ENCODE measurements around the gene MYRFL.

MYRFL gene

GRCh38 chr12:69897744-69898143 lies 72.7 kb downstream of the MYRFL start:
- DNase-seq (ENCODE audit: low spot score) = no peak

GRCh38 chr12:69898236-69898635 lies 73.2 kb downstream of the MYRFL start:
- DNase-seq (ENCODE audit: low spot score) = no peak

- peak; percentile 65 for DNase-seq (ENCODE audit: low spot score)
These were observed 75.7 kb downstream of the MYRFL start for GRCh38 chr12:69900720-69901131.

- no peak for DNase-seq (ENCODE audit: low spot score)
These were observed 76.3 kb downstream of the MYRFL start for GRCh38 chr12:69901221-69901905.

GRCh38 chr12:69903548-69903947 lies 78.5 kb downstream of the MYRFL start:
- DNase-seq (ENCODE audit: low spot score) = no peak

GRCh38 chr12:69904777-69905176 lies 79.8 kb downstream of the MYRFL start:
- DNase-seq (ENCODE audit: low spot score) = no peak

- no peak for DNase-seq (ENCODE audit: low spot score)
These were observed 80.8 kb downstream of the MYRFL start for GRCh38 chr12:69905801-69906200.

GRCh38 chr12:69906411-69907216 lies 81.6 kb downstream of the MYRFL start:
- DNase-seq (ENCODE audit: low spot score) = no peak

GRCh38 chr12:69908203-69908602 lies 83.2 kb downstream of the MYRFL start:
- no peak for DNase-seq (ENCODE audit: low spot score)

GRCh38 chr12:69910694-69911093 lies 85.7 kb downstream of the MYRFL start:
- no peak for DNase-seq (ENCODE audit: low spot score)

- DNase-seq (ENCODE audit: low spot score) = no peak
These were observed 88.5 kb downstream of the MYRFL start for GRCh38 chr12:69913526-69913925.

GRCh38 chr12:69915964-69916363 lies 90.9 kb downstream of the MYRFL start:
- no peak for DNase-seq (ENCODE audit: low spot score)

GRCh38 chr12:69916544-69917235 lies 91.7 kb downstream of the MYRFL start:
- no peak for DNase-seq (ENCODE audit: low spot score)

GRCh38 chr12:69918287-69918686 lies 93.3 kb downstream of the MYRFL start:
- DNase-seq (ENCODE audit: low spot score) = no peak

- DNase-seq (ENCODE audit: low spot score) = no peak
These were observed 94.5 kb downstream of the MYRFL start for GRCh38 chr12:69919495-69919894.

- DNase-seq (ENCODE audit: low spot score) = no peak
These were observed 96.8 kb downstream of the MYRFL start for GRCh38 chr12:69921831-69922230.

GRCh38 chr12:69922999-69923398 lies 98.0 kb downstream of the MYRFL start:
- no peak for DNase-seq (ENCODE audit: low spot score)

GRCh38 chr12:69925291-69925690 lies 100.3 kb downstream of the MYRFL start:
- no peak for DNase-seq (ENCODE audit: low spot score)

- DNase-seq (ENCODE audit: low spot score) = no peak
These were observed 102.1 kb downstream of the MYRFL start for GRCh38 chr12:69927164-69927563.

- no peak for DNase-seq (ENCODE audit: low spot score)
These were observed 104.1 kb downstream of the MYRFL start for GRCh38 chr12:69929125-69929524.

- no peak for DNase-seq (ENCODE audit: low spot score)
These were observed 104.5 kb downstream of the MYRFL start for GRCh38 chr12:69929531-69929930.

- no peak for DNase-seq (ENCODE audit: low spot score)
These were observed 106.5 kb downstream of the MYRFL start for GRCh38 chr12:69931569-69931968.

- no peak for DNase-seq (ENCODE audit: low spot score)
These were observed 107.1 kb downstream of the MYRFL start for GRCh38 chr12:69932154-69932553.
